Activated CD8-positive, alpha-beta memory T cell treated with anti-CD3 and anti-CD28 coated beads, Interleukin-2, amount 50 U/mL, for 1 hour (primary cell): Measurements from ENCODE around the gene UBR3.
A peak's percentile ranks its signal among the peaks of the same experiment; 100 is the strongest.
"Not testable (repeated sequence)": the region's sequence is repeated elsewhere in the genome, so short reads cannot be mapped to it uniquely, and the experiment has no call there.

ENCODE experiments used
- DNase-seq: peaks from one replicate; pipeline ENCODE4 v3.0.0-alpha.2; 2020; ENCODE audit errors: extremely low read depth

UBR3 gene

GRCh38 chr2:169824373-169825333 is 2.6 kb upstream of the UBR3 start, which contains the start of gene METTL5:
METTL5 (minus strand) TSS chr2:169824905; CDS start chr2:169824597, 308 bp downstream.
- peak; percentile 23 for DNase-seq

GRCh38 chr2:169828141-169828811 is 1.0 kb downstream of the UBR3 start:
- DNase-seq: no peak

GRCh38 chr2:169834401-169834800 is 7.1 kb downstream of the UBR3 start:
- DNase-seq: no peak

GRCh38 chr2:169838743-169839489 is 11.7 kb downstream of the UBR3 start:
- no peak for DNase-seq

GRCh38 chr2:169839954-169840746 is 12.9 kb downstream of the UBR3 start:
- DNase-seq: no peak

- DNase-seq: no peak
Observed at GRCh38 chr2:169840747-169841142, 13.5 kb downstream of the UBR3 start.

GRCh38 chr2:169841625-169842024 is 14.4 kb downstream of the UBR3 start:
- not testable (repeated sequence) for DNase-seq

GRCh38 chr2:169845016-169845415 is 17.8 kb downstream of the UBR3 start:
- no peak for DNase-seq

- not testable (repeated sequence) for DNase-seq
Observed at GRCh38 chr2:169848959-169849693, 21.9 kb downstream of the UBR3 start.

GRCh38 chr2:169849710-169850109 is 22.5 kb downstream of the UBR3 start:
- no peak for DNase-seq

- no peak for DNase-seq
Observed at GRCh38 chr2:169853041-169853668, 25.9 kb downstream of the UBR3 start.

GRCh38 chr2:169855281-169856258 is 28.3 kb downstream of the UBR3 start:
- not testable (repeated sequence) for DNase-seq

GRCh38 chr2:169859423-169859822 is 32.2 kb downstream of the UBR3 start:
- DNase-seq: no peak

GRCh38 chr2:169860149-169860548 is 32.9 kb downstream of the UBR3 start:
- DNase-seq: no peak

GRCh38 chr2:169862816-169863215 is 35.6 kb downstream of the UBR3 start:
- DNase-seq: no peak

- DNase-seq: no peak
Observed at GRCh38 chr2:169865492-169865891, 38.2 kb downstream of the UBR3 start.

- DNase-seq: not testable (repeated sequence)
Observed at GRCh38 chr2:169866230-169866629, 39.0 kb downstream of the UBR3 start.

GRCh38 chr2:169867579-169867978 is 40.3 kb downstream of the UBR3 start:
- no peak for DNase-seq

- DNase-seq: no peak
Observed at GRCh38 chr2:169868951-169869350, 41.7 kb downstream of the UBR3 start.
